8988T (cell line): ENCODE measurements around the gene FRAS1.
"Not testable (repeated sequence)": the region's sequence is repeated elsewhere in the genome, so short reads cannot be mapped to it uniquely, and the experiment has no call there.

Experiments
- DNase-seq: peaks from one replicate; pipeline ENCODE4 v3.0.0; 2011

FRAS1 gene

GRCh38 chr4:78125834-78126331 lies 68.8 kb downstream of the FRAS1 start:
- not testable (repeated sequence) for DNase-seq

- DNase-seq = no peak
Measured at GRCh38 chr4:78129383-78130108, 72.4 kb downstream of the FRAS1 start.

- no peak for DNase-seq
Measured at GRCh38 chr4:78131403-78131802, 74.3 kb downstream of the FRAS1 start.

GRCh38 chr4:78136109-78137081 lies 79.3 kb downstream of the FRAS1 start:
- no peak for DNase-seq

GRCh38 chr4:78137532-78137931 lies 80.4 kb downstream of the FRAS1 start:
- no peak for DNase-seq

- no peak for DNase-seq
Measured at GRCh38 chr4:78138252-78138651, 81.1 kb downstream of the FRAS1 start.

GRCh38 chr4:78143634-78144033 lies 86.5 kb downstream of the FRAS1 start:
- no peak for DNase-seq

GRCh38 chr4:78145008-78145407 lies 87.9 kb downstream of the FRAS1 start:
- no peak for DNase-seq

GRCh38 chr4:78145622-78146021 lies 88.5 kb downstream of the FRAS1 start:
- no peak for DNase-seq

GRCh38 chr4:78149751-78150542 lies 92.8 kb downstream of the FRAS1 start:
- no peak for DNase-seq

GRCh38 chr4:78150543-78150864 lies 93.4 kb downstream of the FRAS1 start:
- no peak for DNase-seq

- no peak for DNase-seq
Measured at GRCh38 chr4:78152795-78153194, 95.7 kb downstream of the FRAS1 start.

GRCh38 chr4:78154972-78155590 lies 98.0 kb downstream of the FRAS1 start:
- no peak for DNase-seq

GRCh38 chr4:78155616-78156105 lies 98.5 kb downstream of the FRAS1 start:
- no peak for DNase-seq

- no peak for DNase-seq
Measured at GRCh38 chr4:78156520-78156919, 99.4 kb downstream of the FRAS1 start.

GRCh38 chr4:78162342-78162741 lies 105.2 kb downstream of the FRAS1 start:
- no peak for DNase-seq

- DNase-seq = no peak
Measured at GRCh38 chr4:78162821-78163220, 105.7 kb downstream of the FRAS1 start.

- DNase-seq = no peak
Measured at GRCh38 chr4:78165758-78166157, 108.6 kb downstream of the FRAS1 start.

- no peak for DNase-seq
Measured at GRCh38 chr4:78166622-78167021, 109.5 kb downstream of the FRAS1 start.

- no peak for DNase-seq
Measured at GRCh38 chr4:78167510-78167909, 110.4 kb downstream of the FRAS1 start.

- DNase-seq = no peak
Measured at GRCh38 chr4:78168029-78168428, 110.9 kb downstream of the FRAS1 start.

- DNase-seq = no peak
Measured at GRCh38 chr4:78169728-78170127, 112.6 kb downstream of the FRAS1 start.
